GM23338 (cell line): Measurements from ENCODE around the gene TBC1D5. TPM values are rescaled to one million over a fixed set of nuclear protein-coding genes. Genes with fewer than 3 reads are reported as not detected.

Experiments
- ATAC-seq: fragments of 200-7000 bp; cut with Tn5 transposase; 3 replicates; pipeline ENCODE4 v1.9.1; 2020
- DNase-seq: peaks from one replicate; pipeline ENCODE4 v3.0.0-alpha.2; 2015; ENCODE audit warnings: low spot score
- H2AFZ ChIP-seq: fragments of 200-600 bp; sonication (generic); 2 replicates; pipeline ENCODE4 v1.8.0; 2016; ENCODE audit warnings: antibody characterized with exemption, mild to moderate bottlenecking, moderate library complexity
- H3F3A ChIP-seq: fragments of 200-600 bp; sonication (generic); replicated peaks from 2 replicates; pipeline ENCODE4 v1.8.0; 2017; ENCODE audit warnings: antibody characterized with exemption, mixed run types, low read depth
- H3K27ac ChIP-seq: fragments of 200-600 bp; sonication (generic); 2 replicates; pipeline ENCODE4 v1.6.1; 2016; ENCODE audit warnings: low read depth
- H3K27me3 ChIP-seq: fragments of 200-600 bp; sonication (generic); 2 replicates; pipeline ENCODE4 v1.8.0; 2016; ENCODE audit warnings: mild to moderate bottlenecking, mixed run types, moderate library complexity; ENCODE audit not compliant: insufficient read depth
- H3K36me3 ChIP-seq: fragments of 200-600 bp; sonication (generic); 2 replicates; pipeline ENCODE4 v1.8.0; 2016; ENCODE audit warnings: mild to moderate bottlenecking; ENCODE audit not compliant: insufficient read depth
- H3K4me1 ChIP-seq: fragments of 200-600 bp; sonication (generic); 2 replicates; pipeline ENCODE4 v1.8.0; 2016; ENCODE audit warnings: mild to moderate bottlenecking, moderate library complexity; ENCODE audit not compliant: insufficient read depth
- H3K4me2 ChIP-seq: fragments of 200-600 bp; sonication (generic); 2 replicates; pipeline ENCODE4 v1.7.1; 2017; ENCODE audit warnings: mixed run types
- H3K4me3 ChIP-seq: fragments of 200-600 bp; sonication (generic); 2 replicates; pipeline ENCODE4 v1.6.1; 2016; ENCODE audit warnings: mixed run types
- H3K79me2 ChIP-seq: fragments of 200-600 bp; sonication (generic); replicated peaks from 2 replicates; pipeline ENCODE4 v1.8.0; 2017; ENCODE audit warnings: mild to moderate bottlenecking; ENCODE audit not compliant: insufficient read depth
- H3K9me2 ChIP-seq: fragments of 200-600 bp; sonication (generic); 2 replicates; pipeline ENCODE4 v1.8.0; 2017; ENCODE audit not compliant: insufficient read depth
- H4K20me1 ChIP-seq: fragments of 200-600 bp; sonication (generic); replicated peaks from 2 replicates; pipeline ENCODE4 v1.8.0; 2017; ENCODE audit warnings: mild to moderate bottlenecking; ENCODE audit not compliant: insufficient read depth
- H3K27ac Mint-ChIP-seq: 2 replicates; pipeline ENCODE4 v1.8.0; 2020; ENCODE audit warnings: inconsistent platforms, mild to moderate bottlenecking, moderate library complexity, mixed read lengths
- H3K27me3 Mint-ChIP-seq: 3 replicates; pipeline ENCODE4 v1.8.0; 2022; ENCODE audit warnings: low read depth, mild to moderate bottlenecking, moderate library complexity, mixed read lengths, inconsistent platforms; ENCODE audit not compliant: insufficient read depth, poor library complexity
- H3K36me3 Mint-ChIP-seq: 3 replicates; pipeline ENCODE4 v1.8.0; 2021; ENCODE audit warnings: low read depth, mild to moderate bottlenecking, inconsistent platforms, moderate library complexity, mixed read lengths
- H3K4me1 Mint-ChIP-seq: 3 replicates; pipeline ENCODE4 v1.8.0; 2020; ENCODE audit warnings: mild to moderate bottlenecking, inconsistent platforms, mixed read lengths
- H3K4me3 Mint-ChIP-seq: 3 replicates; pipeline ENCODE4 v1.8.0; 2021; ENCODE audit warnings: moderate library complexity, mild to moderate bottlenecking, inconsistent platforms, mixed read lengths
- H3K9me3 Mint-ChIP-seq: 3 replicates; pipeline ENCODE4 v1.8.0; 2020; ENCODE audit warnings: moderate library complexity, mild to moderate bottlenecking, inconsistent platforms, mixed read lengths
- CREB1 ChIP-seq: fragments of 250-450 bp; sonication (Bioruptor Pico); IDR thresholded peaks from 2 replicates; pipeline ENCODE4 v1.5.0; 2020; ENCODE audit warnings: low read depth, mild to moderate bottlenecking, moderate library complexity
- CTCF ChIP-seq, 2 experiments: fragments of 200-600 bp in 1 of 2; sonication (generic) in 1 of 2; conservative IDR thresholded peaks; 2 replicates each; pipeline versions ENCODE4 v1.5.1 to v1.6.1; 2016 to 2017; ENCODE audit warnings: antibody characterized with exemption in 2 of 2, low read depth in 2 of 2, mild to moderate bottlenecking in 2 of 2, moderate library complexity in 1 of 2
- NANOG ChIP-seq: IDR thresholded peaks from 2 replicates; pipeline ENCODE4 v1.6.1; 2016; ENCODE audit warnings: antibody characterized with exemption, borderline replicate concordance
- POLR2AphosphoS5 ChIP-seq: IDR thresholded peaks from 2 replicates; pipeline ENCODE4 v1.6.1; 2016; ENCODE audit warnings: antibody characterized with exemption, low read depth
- REST ChIP-seq: IDR thresholded peaks from one replicate; pipeline ENCODE4 v1.6.1; 2018; ENCODE audit warnings: antibody characterized with exemption; ENCODE audit not compliant: unreplicated experiment
- STAT1 ChIP-seq: IDR thresholded peaks from one replicate; pipeline ENCODE4 v1.6.1; 2016; ENCODE audit warnings: antibody characterized with exemption; ENCODE audit not compliant: unreplicated experiment
- ZNF114 ChIP-seq: fragments of 250-450 bp; sonication (Bioruptor Pico); IDR thresholded peaks from 2 replicates; pipeline ENCODE4 v1.5.0; 2020; ENCODE audit warnings: mild to moderate bottlenecking, moderate library complexity
- ZNF331 ChIP-seq: fragments of 250-450 bp; sonication (Bioruptor Pico); IDR thresholded peaks from 2 replicates; pipeline ENCODE4 v1.5.0; 2020; ENCODE audit warnings: low read depth, mild to moderate bottlenecking, moderate library complexity
- polyA plus RNA-seq: library from polyadenylated mRNA; unstranded; fragments of >200 nt; fragmentation: Nextera tagmentation; extraction: Ambion mirVana; gene quantifications from 2 replicates; pipeline ENCODE4 v1.2.1, GENCODE V29; 2016
- total RNA-seq: library from RNA; depleted of rRNA; stranded (reverse); fragments of >200 nt; shearing (Covaris generic); gene quantifications from 2 replicates; pipeline ENCODE4 v1.2.3, GENCODE V29; 2014

TBC1D5 gene
- total and polyA plus RNA-seq, 2 experiments from 2014 or later: 21.8 to 48.1 TPM

GRCh38 chr3:17259685-17260084, 482.7 kb downstream of the TBC1D5 start (continued):
- no peak for TF ChIP-seq REST
- no peak for TF ChIP-seq POLR2AphosphoS5
- TF ChIP-seq CREB1 (CRISPR knock-in tag): no peak
- no peak for TF ChIP-seq NANOG
- no peak for TF ChIP-seq ZNF114 (CRISPR knock-in tag)
- TF ChIP-seq ZNF331 (CRISPR knock-in tag): no peak

- Mint-ChIP-seq H3K27me3 (no peaks in the 10 kb centered on the region), H3K4me3 (no peak overlapping the region), H3K27ac (no peak overlapping the region), H3K4me1 (peaks cover 5% of the 10 kb centered on the region; the same call in 2 of the 3 replicates), H3K9me3 (no peaks in the 10 kb centered on the region), H3K36me3 (no peaks in the 10 kb centered on the region)
- DNase-seq (peak; percentile 70), ATAC-seq (no peak)
- no peaks in the 10 kb centered on the region for H3K36me3 ChIP-seq
- no peaks in the 10 kb centered on the region for H3K9me2 ChIP-seq
- no peak overlapping the region for H3K4me3 ChIP-seq
- no peaks in the 10 kb centered on the region for H3K79me2 ChIP-seq
- no peak for TF ChIP-seq CREB1 (CRISPR knock-in tag)
- no peak for TF ChIP-seq ZNF114 (CRISPR knock-in tag)
- TF ChIP-seq STAT1: no peak
- peak; percentile 69 to 82 for TF ChIP-seq CTCF (conservative IDR thresholded peaks at IDR 0.05; ENCODE audit: low read depth in 2 of 2)
- TF ChIP-seq POLR2AphosphoS5: no peak
- H3K27ac ChIP-seq: no peak overlapping the region
- no peaks in the 10 kb centered on the region for H3K27me3 ChIP-seq
- H2AFZ ChIP-seq: no peak overlapping the region
- no peak overlapping the region for H3K4me2 ChIP-seq
- no peaks in the 10 kb centered on the region for H3K4me1 ChIP-seq
- H3F3A ChIP-seq: no peaks in the 10 kb centered on the region
- H4K20me1 ChIP-seq: no peaks in the 10 kb centered on the region
Measured at GRCh38 chr3:17258823-17259436, 483.5 kb downstream of the TBC1D5 start.
